Tibial nerve (tissue), 4 donors: ENCODE measurements around the gene TET2.

Source experiments
- EP300 ChIP-seq, 2 donors: sonication (generic); formaldehyde crosslinking; IDR thresholded peaks; one replicate each; pipeline ENCODE4 v1.6.1; 2017; ENCODE audit warnings: antibody characterized with exemption in 2 of 2, mild to moderate bottlenecking in 1 of 2
- TF ChIP-seq, protein P1 (sequence below), 5 experiments: fragments of 200-600 bp in 3 of 5; fragments of 450-650 bp in 2 of 5; sonication (generic) in 3 of 5; IDR thresholded peaks; one replicate each; pipeline ENCODE4 v1.5.1; 2016 to 2019; ENCODE audit warnings: antibody characterized with exemption in 5 of 5, mild to moderate bottlenecking in 3 of 5, moderate library complexity in 2 of 5

DNA sequence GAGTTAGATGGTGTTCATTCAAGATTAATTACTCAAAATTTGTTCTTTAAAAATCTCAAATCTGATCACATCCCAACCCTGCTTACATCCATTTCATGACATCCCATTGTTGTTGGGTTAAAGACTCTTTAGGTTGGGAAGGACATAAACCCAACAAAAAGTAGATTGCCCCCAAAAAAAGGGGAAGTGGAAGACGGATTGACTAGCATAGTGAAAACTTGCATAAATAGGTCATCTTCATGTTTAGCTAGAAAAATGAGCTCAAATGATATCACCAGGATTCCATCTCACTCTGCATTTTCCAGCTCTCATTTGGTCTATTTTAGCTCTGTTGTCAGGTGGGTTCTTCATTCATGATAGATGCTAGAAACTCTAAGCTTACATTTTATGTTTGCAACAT, 18.5 kb upstream of the TET2 start:
- TF ChIP-seq, protein P1, sequence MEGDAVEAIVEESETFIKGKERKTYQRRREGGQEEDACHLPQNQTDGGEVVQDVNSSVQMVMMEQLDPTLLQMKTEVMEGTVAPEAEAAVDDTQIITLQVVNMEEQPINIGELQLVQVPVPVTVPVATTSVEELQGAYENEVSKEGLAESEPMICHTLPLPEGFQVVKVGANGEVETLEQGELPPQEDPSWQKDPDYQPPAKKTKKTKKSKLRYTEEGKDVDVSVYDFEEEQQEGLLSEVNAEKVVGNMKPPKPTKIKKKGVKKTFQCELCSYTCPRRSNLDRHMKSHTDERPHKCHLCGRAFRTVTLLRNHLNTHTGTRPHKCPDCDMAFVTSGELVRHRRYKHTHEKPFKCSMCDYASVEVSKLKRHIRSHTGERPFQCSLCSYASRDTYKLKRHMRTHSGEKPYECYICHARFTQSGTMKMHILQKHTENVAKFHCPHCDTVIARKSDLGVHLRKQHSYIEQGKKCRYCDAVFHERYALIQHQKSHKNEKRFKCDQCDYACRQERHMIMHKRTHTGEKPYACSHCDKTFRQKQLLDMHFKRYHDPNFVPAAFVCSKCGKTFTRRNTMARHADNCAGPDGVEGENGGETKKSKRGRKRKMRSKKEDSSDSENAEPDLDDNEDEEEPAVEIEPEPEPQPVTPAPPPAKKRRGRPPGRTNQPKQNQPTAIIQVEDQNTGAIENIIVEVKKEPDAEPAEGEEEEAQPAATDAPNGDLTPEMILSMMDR (IDR thresholded peaks at IDR 0.05), result no peak
- no peak for TF ChIP-seq EP300 (IDR thresholded peaks at IDR 0.05)
